DOHH2 (cell line): ENCODE data around the gene RNF11.

Experiments used
- H3F3A ChIP-seq: fragments of 200-600 bp; sonication (generic), shearing (Covaris generic); 2 replicates; pipeline ENCODE4 v1.6.0; 2016; ENCODE audit warnings: antibody characterized with exemption, mild to moderate bottlenecking; ENCODE audit not compliant: control insufficient read depth, insufficient read depth
- H3K27ac ChIP-seq: fragments of 200-600 bp; sonication (generic); 2 replicates; pipeline ENCODE4 v1.5.1; 2014; ENCODE audit warnings: low read depth, mild to moderate bottlenecking, low read length, moderate library complexity
- H3K27me3 ChIP-seq: fragments of 200-600 bp; sonication (generic); 2 replicates; pipeline ENCODE4 v1.6.1; 2014; ENCODE audit warnings: mild to moderate bottlenecking, low read length, mixed read lengths; ENCODE audit not compliant: control insufficient read depth
- H3K36me3 ChIP-seq: fragments of 200-600 bp; sonication (generic); 2 replicates; pipeline ENCODE4 v1.6.1; 2014; ENCODE audit warnings: mild to moderate bottlenecking, low read length, moderate library complexity, mixed read lengths; ENCODE audit not compliant: control insufficient read depth
- H3K4me1 ChIP-seq: fragments of 200-600 bp; sonication (generic); 2 replicates; pipeline ENCODE4 v1.6.1; 2014; ENCODE audit warnings: mild to moderate bottlenecking, low read length, mixed read lengths; ENCODE audit not compliant: control insufficient read depth
- H3K4me2 ChIP-seq: fragments of 200-600 bp; sonication (generic); 2 replicates; pipeline ENCODE4 v1.6.0; 2014; ENCODE audit warnings: mild to moderate bottlenecking, low read length, moderate library complexity
- H3K4me3 ChIP-seq: fragments of 200-600 bp; sonication (generic); 2 replicates; pipeline ENCODE4 v1.5.1; 2014; ENCODE audit warnings: mild to moderate bottlenecking, low read length, mixed read lengths
- H3K79me2 ChIP-seq: fragments of 200-600 bp; sonication (generic); 2 replicates; pipeline ENCODE4 v1.6.1; 2014; ENCODE audit warnings: mild to moderate bottlenecking, low read length, mixed read lengths; ENCODE audit not compliant: control insufficient read depth
- H3K9me2 ChIP-seq: fragments of 200-600 bp; sonication (generic); replicated peaks from 2 replicates; pipeline ENCODE4 v1.6.1; 2014; ENCODE audit warnings: mild to moderate bottlenecking, low read length, mixed read lengths; ENCODE audit not compliant: control insufficient read depth
- H3K9me3 ChIP-seq: fragments of 200-600 bp; sonication (generic); 2 replicates; pipeline ENCODE4 v1.6.1; 2014; ENCODE audit warnings: antibody characterized with exemption, low read length, mixed read lengths; ENCODE audit not compliant: control insufficient read depth, insufficient read depth
- H4K20me1 ChIP-seq: fragments of 200-600 bp; sonication (generic); 2 replicates; pipeline ENCODE4 v1.6.0; 2014; ENCODE audit warnings: low read depth, mild to moderate bottlenecking, antibody characterized with exemption, low read length, moderate library complexity; ENCODE audit not compliant: control insufficient read depth, insufficient read depth
- EZH2phosphoT487 ChIP-seq: fragments of 200-600 bp; sonication (generic); IDR thresholded peaks from 2 replicates; pipeline ENCODE4 v1.6.1; 2017; ENCODE audit warnings: borderline replicate concordance, mild to moderate bottlenecking, antibody characterized with exemption, low read length, moderate library complexity, mixed read lengths
- TF ChIP-seq, protein P1 (sequence below): fragments of 200-600 bp; sonication (generic); IDR thresholded peaks from one replicate; pipeline ENCODE4 v1.5.1; 2014; ENCODE audit warnings: antibody characterized with exemption, mild to moderate bottlenecking, low read depth, low read length; ENCODE audit not compliant: poor library complexity, severe bottlenecking

Gene RNF11

DNA sequence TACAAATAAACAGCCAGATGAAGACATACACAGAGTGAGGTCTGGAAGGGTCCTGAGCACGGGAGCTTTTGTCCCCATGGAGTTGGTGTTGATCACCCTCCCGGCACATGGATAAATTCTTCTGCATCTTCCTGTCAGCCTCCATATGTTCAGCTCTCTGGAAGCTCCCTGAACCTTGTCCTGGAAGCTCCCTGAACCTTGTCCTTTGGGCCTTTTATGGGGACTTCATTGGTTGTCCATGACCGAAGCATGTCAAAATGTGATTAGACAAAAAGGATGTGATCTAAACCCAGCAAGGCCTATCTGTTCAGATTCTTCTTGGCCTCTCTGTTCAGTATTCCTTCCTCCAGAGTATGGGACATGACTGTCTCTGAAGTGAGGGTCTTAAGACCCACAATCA lies 25.4 kb upstream of the RNF11 start:
- H3K79me2 ChIP-seq = no peaks in the 10 kb centered on the region
- H3K4me2 ChIP-seq = no peak overlapping the region
- H3K4me1 ChIP-seq = no peaks in the 10 kb centered on the region
- TF ChIP-seq EZH2phosphoT487 = no peak
- TF ChIP-seq, protein P1, sequence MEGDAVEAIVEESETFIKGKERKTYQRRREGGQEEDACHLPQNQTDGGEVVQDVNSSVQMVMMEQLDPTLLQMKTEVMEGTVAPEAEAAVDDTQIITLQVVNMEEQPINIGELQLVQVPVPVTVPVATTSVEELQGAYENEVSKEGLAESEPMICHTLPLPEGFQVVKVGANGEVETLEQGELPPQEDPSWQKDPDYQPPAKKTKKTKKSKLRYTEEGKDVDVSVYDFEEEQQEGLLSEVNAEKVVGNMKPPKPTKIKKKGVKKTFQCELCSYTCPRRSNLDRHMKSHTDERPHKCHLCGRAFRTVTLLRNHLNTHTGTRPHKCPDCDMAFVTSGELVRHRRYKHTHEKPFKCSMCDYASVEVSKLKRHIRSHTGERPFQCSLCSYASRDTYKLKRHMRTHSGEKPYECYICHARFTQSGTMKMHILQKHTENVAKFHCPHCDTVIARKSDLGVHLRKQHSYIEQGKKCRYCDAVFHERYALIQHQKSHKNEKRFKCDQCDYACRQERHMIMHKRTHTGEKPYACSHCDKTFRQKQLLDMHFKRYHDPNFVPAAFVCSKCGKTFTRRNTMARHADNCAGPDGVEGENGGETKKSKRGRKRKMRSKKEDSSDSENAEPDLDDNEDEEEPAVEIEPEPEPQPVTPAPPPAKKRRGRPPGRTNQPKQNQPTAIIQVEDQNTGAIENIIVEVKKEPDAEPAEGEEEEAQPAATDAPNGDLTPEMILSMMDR = no peak
- no peaks in the 10 kb centered on the region for H3K9me2 ChIP-seq
- H3K4me3 ChIP-seq = no peak overlapping the region
- peaks cover 12% of the 10 kb centered on the region for H3K27me3 ChIP-seq
- H3K27ac ChIP-seq = no peak overlapping the region
- H3F3A ChIP-seq = no peaks in the 10 kb centered on the region
- H4K20me1 ChIP-seq = no peaks in the 10 kb centered on the region
- H3K9me3 ChIP-seq = no peaks in the 10 kb centered on the region
- H3K36me3 ChIP-seq = no peaks in the 10 kb centered on the region

- H3K79me2 ChIP-seq = no peaks in the 10 kb centered on the region
- H3K9me2 ChIP-seq = no peaks in the 10 kb centered on the region
- peaks cover 17% of the 10 kb centered on the region for H3K27me3 ChIP-seq
- no peak overlapping the region for H3K4me3 ChIP-seq
- no peaks in the 10 kb centered on the region for H3K36me3 ChIP-seq
- TF ChIP-seq, protein P1 = no peak
- TF ChIP-seq EZH2phosphoT487 = no peak
- H3K4me1 ChIP-seq = no peaks in the 10 kb centered on the region
- H3K27ac ChIP-seq = no peak overlapping the region
- H3F3A ChIP-seq = no peaks in the 10 kb centered on the region
- no peaks in the 10 kb centered on the region for H3K9me3 ChIP-seq
- no peak overlapping the region for H3K4me2 ChIP-seq
- H4K20me1 ChIP-seq = no peaks in the 10 kb centered on the region
These were observed 21.4 kb upstream of the RNF11 start for GRCh38 chr1:51214615-51215131.

DNA sequence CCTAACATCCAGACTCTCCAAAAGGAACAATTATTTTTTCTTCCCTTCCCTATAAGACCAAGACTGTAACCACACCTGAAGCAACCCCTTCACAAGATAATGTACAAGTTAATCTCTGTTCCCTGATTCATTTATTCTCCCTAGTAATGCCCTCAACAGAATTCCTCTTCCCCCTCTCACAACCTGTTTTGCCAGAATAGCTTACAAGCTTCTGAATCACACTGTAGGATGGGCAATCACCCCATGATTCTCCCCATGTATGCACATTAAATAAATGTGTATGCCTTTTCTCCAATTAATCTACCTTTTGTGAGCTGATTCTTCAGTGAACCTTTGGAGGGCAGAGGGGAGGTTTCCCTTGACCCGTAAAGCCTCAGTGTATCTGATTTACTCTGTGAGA lies 20.9 kb upstream of the RNF11 start:
- no peaks in the 10 kb centered on the region for H3F3A ChIP-seq
- no peak overlapping the region for H3K4me3 ChIP-seq
- peaks cover 17% of the 10 kb centered on the region for H3K27me3 ChIP-seq
- TF ChIP-seq, protein P1 = no peak
- H3K79me2 ChIP-seq = no peaks in the 10 kb centered on the region
- no peaks in the 10 kb centered on the region for H3K9me2 ChIP-seq
- H3K4me1 ChIP-seq = no peaks in the 10 kb centered on the region
- no peaks in the 10 kb centered on the region for H3K9me3 ChIP-seq
- no peak overlapping the region for H3K4me2 ChIP-seq
- H3K27ac ChIP-seq = no peak overlapping the region
- H4K20me1 ChIP-seq = no peaks in the 10 kb centered on the region
- no peaks in the 10 kb centered on the region for H3K36me3 ChIP-seq
